Tibial nerve (tissue), 3 donors: ENCODE results near the gene PRELID2.
"Not testable (repeated sequence)": the region's sequence is repeated elsewhere in the genome, so short reads cannot be mapped to it uniquely, and the experiment has no call there.

Experiments
- CTCF ChIP-seq, 5 experiments: fragments of 200-600 bp in 3 of 5; fragments of 450-650 bp in 2 of 5; sonication (generic) in 3 of 5; IDR thresholded peaks; one replicate each; pipeline ENCODE4 v1.5.1; 2016 to 2019; ENCODE audit warnings: antibody characterized with exemption in 5 of 5, mild to moderate bottlenecking in 3 of 5, moderate library complexity in 2 of 5
- POLR2A ChIP-seq, 2 donors: fragments of 450-650 bp; IDR thresholded peaks; one replicate each; pipeline ENCODE4 v1.6.1; 2017; ENCODE audit warnings: antibody characterized with exemption in 2 of 2, mild to moderate bottlenecking in 2 of 2, moderate library complexity in 2 of 2

- not testable (repeated sequence) for TF ChIP-seq POLR2A, CTCF (IDR thresholded peaks at IDR 0.05)
Measured at GRCh38 chr5:145864432-145864831, 29.3 kb upstream of the PRELID2 start.
